KBM-7 (cell line): Measurements from ENCODE around the gene GAREM1.
A peak's percentile ranks its signal among the peaks of the same experiment; 100 is the strongest.
"Not testable (repeated sequence)": the region's sequence is repeated elsewhere in the genome, so short reads cannot be mapped to it uniquely, and the experiment has no call there.

Experiments
- DNase-seq: peaks from one replicate; pipeline ENCODE4 v3.0.0-alpha.2; 2015
- in situ Hi-C: fragments of 300-500 bp; cut with MboI; formaldehyde crosslinking; loops from 2 replicates; pipeline ENCODE4 v1.14.3; 2020; ENCODE audit warnings: low sequenced_read_pairs, low pct_unique_long_range_greater_than_20kb, mixed read lengths

Gene GAREM1

DNA sequence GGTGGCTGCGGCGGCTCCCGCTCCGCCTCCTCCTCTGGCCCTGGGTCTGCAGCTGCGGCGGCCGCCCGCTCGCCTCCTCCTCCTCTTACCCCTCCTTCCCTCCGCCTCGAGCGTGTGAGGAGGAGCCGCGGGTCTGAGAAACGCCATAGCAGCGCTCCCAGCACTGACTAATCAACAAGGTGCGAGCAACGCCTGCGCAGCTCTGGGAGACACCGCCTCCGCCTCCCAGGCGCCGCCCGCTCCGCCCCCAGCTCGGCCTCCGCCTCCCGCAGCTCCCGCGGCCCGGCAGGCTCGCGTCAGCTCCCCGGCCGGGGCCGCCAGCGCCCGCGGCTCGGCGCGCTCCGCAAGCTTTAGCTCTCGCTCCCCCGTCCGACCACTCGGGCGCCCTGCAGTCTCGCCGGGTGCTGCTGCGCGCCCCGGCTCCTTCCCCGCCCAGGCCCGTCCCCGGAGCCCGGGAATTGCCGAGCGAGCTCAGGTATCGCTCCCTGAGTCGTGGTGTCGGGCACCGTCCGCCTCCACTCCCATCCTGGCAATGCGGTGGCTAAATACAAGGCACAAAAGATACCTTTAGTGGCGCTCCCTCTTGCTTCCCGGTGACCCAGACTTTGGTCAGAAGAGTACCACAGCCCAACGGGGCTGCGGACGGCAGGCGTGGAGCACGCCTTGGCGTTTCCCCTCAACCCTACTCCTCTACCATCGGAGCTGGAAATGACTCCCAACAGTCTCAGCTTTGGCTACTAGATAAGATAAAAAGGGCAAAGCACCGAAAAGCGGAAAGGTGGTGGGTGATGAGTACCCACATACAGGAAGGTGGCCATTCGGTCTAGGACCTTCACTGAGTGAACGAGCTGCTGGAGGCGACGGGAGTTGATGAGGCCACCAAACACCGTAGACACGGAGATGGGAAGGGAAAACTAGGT is at the start of gene GAREM1:
Gene GAREM1, minus strand, starts transcription at position 169 of the 920 bp plus-strand sequence. CDS start 454 bp downstream, outside the sequence.
- in situ Hi-C loops, result no loop called here
- peak; percentile 93 for DNase-seq

DNA sequence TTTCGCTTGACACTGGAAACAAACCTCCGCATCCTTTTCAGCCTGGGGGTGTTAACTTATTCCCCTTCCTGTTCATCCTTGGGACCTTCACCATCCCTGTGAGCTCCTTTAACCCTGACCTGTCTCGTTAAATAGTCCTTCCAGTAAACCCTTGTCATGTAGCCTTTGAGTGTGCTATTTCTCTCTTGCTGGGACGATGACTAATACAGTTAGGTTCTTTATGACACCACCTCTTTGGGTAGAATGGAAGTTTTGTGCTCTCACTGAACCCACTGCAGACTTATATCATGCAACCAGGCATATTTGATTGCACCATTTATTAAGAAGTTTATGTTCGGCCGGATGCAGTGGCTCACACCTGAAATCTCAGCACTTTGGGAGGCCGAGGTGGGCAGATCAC is 40.5 kb upstream of the GAREM1 start:
- in situ Hi-C loops, result no loop called here
- no peak for DNase-seq

DNA sequence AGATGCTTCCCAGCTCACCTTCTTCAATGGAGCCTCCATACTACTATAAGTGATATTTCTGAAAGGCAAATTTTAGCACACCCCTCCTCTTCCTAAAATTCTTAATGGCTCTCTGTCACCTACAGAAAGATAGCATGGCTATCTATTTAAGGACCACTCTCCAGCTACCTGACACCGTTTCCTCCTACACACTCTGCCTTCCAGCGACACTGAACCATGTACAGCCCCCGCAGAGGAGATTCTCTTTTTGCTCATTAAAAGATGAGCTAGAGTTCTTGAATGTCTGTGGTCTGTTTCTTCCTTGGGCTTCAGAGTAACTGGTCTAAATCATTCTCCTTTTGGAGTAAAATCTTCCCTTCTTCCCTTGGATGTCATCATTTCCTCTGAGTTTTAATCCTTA is 38.4 kb upstream of the GAREM1 start:
- in situ Hi-C loops, result no loop called here
- DNase-seq, result no peak

DNA sequence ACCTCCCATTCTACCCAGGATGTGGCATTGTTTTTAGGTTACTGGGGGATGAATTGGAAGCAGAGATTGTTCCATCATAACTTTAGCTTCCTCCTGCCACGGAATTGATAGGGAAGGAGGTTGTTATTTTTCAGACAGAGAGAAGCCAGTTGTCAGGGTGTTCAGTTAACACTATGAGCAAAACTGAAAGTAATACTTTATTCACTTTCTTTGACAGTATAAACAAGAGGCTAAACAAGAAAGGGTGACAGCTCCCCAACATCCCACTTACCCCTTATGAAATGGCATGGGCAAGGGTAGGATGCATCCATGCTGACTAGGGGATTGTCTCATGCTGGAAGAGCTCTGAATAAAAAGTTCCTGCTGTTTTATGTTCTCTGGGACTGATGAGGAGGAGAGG is 36.4 kb upstream of the GAREM1 start:
- in situ Hi-C loops, result no loop called here

DNA sequence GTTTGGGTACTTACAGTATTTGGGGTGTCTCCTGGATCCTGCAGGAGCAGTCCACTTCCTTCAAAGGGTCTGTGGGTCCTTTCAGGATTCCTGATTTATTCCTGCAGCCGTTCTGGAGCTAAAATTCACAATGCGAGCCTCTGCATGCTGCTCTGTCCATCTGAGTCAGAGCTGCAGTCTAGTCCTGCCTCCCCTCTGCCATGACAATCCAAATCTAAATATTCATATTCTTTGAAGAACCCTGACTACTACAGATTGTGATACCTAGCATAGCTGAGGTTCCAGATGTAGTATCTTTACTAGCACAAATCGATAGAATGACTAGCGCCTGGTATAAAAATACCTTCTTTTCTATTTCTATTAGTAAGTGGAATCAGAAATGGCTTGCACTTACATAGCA is 31.3 kb upstream of the GAREM1 start:
- in situ Hi-C loops, result no loop called here
- no peak for DNase-seq

More for the DNA sequence above, 36.4 kb upstream of the GAREM1 start:
- no peak for DNase-seq

DNA sequence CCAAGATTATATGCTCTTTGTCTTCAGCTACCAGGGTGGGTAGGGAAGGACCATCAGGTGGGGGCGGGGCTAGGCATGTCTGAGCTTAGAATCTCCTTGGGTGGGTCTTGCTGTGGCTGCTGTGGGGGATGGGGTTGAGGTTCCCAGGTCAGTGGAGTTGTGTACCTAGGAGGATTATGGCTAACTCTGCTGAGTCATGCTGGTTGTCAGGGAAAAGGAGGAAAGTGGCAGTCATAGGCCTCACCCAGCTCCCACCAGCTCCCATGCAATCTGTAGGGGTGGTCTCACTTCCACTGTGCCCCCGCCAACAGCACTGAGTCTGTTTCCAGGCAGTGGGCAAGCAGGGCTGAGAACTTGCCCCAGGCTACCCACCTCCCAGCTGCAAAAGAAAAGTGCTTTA is 30.6 kb upstream of the GAREM1 start:
- in situ Hi-C loops, DNase-seq: not testable (repeated sequence)

DNA sequence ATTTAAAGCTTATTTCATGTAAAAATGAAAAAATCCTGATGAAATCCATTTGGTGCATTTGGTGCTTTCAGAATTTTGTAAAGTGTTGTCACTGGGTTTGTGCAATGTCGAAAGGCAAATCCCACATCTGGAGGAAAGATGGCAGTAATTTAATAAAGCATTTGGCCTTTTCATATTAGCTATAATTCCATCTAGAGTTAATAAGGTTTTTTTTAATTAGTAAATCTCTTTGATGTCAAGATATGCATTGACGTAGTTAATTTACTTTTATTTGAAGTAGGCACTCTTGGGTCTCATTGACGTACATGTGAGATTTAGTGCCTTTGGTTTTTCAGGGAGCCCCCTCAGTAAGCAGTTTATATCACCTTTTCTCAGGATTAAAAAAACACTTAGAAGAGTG is 12.3 kb upstream of the GAREM1 start:
- in situ Hi-C loops, result no loop called here
- no peak for DNase-seq

DNA sequence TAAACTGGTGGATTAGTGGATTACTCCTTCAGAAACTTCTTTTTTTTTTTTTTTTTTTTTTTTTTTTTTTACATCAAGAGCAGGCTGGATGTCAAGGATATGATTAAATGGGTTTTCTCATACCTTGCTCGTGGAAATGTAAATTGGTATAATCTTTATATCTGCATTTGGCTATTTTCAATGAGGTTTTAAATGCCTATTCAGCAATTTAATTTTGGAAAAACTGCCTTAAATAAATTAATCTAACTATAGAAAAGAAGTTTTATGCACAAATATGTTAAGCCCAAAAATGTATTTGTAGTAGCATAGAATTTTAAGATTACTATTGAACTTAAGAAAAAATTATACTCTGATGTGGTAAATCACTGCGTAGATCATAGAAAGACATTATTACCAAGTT is 11.4 kb upstream of the GAREM1 start:
- in situ Hi-C loops, result no loop called here
- no peak for DNase-seq

DNA sequence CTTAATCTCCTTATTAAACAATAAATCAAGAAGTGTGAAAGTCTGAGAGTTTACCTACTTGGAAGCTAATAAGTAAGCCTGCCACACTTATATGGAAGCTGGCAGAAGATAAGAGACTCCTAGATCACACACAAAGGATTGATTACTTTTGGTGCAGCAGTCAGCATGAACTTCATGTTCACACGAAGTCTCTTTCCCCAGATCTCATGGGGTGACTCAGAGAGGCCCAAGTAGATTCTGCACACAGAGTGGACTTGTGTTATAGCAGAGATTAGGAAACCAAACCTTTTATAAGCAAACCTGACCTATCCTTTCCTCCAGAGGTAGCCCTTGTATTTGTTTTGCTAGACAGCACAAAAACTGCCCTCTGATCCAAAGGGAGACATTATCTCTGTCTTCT is 9.9 kb upstream of the GAREM1 start:
- no peak for DNase-seq
- in situ Hi-C loops, result no loop called here

DNA sequence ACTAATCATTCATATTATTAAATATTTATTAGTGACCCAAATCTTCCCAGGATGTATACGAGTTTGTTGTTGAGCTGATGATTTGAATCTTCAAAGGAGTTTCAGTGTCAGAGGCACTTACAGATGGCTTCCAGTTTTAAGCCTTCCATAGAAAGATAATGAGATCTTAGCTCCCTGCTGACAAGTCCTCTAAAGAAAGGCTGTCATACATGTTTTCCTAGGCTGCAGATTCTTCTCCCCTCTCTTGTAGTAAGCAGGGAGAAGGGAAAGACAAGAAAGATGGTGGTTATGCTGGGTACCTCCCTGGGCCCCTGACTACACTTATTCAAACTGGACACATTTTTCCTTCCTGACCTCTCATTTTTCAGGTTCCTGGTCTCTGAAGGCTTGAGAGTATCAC is 8.1 kb upstream of the GAREM1 start:
- no peak for DNase-seq
- in situ Hi-C loops, result no loop called here

DNA sequence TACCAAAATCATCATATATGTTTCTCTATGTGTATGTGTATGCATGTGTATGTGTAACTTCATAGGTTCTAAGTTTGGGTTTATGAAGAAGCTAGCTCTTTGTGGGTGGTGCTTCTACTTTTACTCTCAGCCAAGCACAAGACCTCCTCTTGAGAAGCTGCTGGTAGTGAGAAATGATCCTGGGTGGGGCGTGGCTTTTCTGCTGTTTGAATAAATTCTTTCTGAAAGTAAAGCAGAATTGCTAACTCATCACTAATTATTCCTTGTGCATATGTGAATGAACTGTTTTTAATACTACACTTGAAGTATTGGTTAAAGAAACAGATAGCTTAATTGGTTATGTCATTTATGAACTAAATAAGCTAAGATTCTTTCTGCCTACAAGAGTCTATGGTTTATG is 7.6 kb upstream of the GAREM1 start:
- in situ Hi-C loops, result no loop called here
- DNase-seq, result no peak

DNA sequence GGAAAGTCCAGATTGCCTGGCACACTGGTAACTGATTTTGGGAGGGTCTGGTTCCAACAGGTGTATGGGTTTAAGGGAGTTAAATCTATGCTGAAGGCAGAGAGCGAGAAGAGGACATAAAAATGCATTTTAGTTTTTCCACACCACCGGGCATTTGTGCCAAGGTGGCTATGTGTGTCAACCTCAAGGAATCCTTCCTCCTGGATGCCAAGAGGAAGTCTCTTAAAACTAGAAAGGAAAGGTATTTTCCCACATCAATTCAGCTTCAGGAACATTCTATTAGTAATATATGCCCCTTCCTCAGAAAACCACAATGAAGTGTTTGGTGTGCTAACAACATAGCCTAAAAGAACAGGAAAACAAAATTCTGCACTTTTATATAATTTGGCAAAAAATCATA is 5.4 kb upstream of the GAREM1 start:
- no peak for DNase-seq
- in situ Hi-C loops, result no loop called here

DNA sequence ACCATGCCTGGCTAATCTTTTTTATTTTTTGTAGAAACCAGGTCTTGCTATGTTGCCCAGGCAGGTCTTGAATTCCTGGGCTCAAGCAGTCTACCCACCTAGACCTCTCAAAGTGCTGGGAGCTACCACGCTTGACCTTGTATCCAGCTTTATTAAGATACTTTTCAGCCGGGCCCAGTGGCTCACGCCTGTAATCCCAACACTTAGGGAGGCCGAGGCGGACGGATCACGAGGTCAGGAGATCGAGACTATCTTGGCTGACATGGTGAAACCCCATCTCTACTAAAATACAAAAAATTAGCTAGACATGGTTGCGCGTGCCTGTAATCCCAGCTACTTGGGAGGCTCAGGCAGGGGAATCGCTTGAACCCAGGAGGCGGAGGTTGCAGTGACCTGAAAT is 4.4 kb upstream of the GAREM1 start:
- DNase-seq, in situ Hi-C loops: not testable (repeated sequence)

DNA sequence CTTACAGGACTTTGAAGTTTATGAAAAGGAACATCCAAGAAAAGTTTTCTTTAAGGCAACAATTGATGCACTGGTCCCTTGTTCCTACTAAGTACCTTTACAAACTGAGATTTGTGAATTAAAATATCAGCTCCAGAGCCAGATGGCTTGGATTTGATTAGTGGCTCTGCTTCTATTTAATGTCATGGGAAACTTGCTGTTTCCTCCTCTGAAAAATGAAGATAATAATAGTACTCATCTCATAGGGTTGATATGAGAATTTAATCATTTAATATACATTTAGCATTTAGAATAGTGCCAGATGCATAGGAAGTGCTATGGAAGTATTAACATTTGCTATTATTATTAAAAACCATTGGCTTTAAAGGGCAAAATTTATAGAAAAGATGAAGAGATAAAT is 2.6 kb upstream of the GAREM1 start:
- in situ Hi-C loops, result no loop called here

DNA sequence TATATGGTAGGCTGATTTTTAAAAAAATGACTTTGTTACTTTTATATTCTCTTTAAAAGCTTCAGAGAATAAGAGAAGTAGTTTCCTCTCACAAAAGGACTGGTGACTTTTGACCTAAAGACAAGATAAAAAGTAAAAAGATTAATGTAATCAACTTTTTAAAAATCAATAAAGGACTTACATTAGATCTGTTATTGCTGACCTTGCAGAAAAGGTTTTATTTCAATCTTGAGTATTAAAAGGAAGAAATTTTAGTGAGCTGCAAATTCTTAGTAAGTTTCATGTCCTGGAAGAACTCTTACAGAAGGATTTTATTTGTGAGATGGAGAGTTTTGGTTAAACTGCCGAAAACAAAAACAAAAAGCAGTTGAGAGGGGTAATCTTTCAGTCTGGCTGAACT is 2.2 kb upstream of the GAREM1 start:
- in situ Hi-C loops, result no loop called here

More for the DNA sequence above, 2.6 kb upstream of the GAREM1 start:
- DNase-seq, result no peak

DNA sequence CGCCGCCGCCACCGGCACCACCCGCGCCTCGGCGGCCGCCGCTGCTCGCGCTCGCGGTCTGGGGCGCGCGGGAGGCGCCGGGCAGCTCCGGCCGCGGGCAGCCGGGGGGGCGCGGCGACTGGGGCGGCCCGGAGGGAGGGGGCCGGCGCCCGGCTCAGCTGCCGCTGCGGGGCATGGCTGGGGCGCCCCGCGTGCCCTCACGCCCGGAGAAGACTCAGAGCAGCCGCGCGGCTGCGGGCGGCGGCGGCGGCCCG is 295 bp downstream of the GAREM1 start:
- in situ Hi-C loops, result no loop called here
- no peak for DNase-seq

More for the DNA sequence above, 2.2 kb upstream of the GAREM1 start:
- no peak for DNase-seq

DNA sequence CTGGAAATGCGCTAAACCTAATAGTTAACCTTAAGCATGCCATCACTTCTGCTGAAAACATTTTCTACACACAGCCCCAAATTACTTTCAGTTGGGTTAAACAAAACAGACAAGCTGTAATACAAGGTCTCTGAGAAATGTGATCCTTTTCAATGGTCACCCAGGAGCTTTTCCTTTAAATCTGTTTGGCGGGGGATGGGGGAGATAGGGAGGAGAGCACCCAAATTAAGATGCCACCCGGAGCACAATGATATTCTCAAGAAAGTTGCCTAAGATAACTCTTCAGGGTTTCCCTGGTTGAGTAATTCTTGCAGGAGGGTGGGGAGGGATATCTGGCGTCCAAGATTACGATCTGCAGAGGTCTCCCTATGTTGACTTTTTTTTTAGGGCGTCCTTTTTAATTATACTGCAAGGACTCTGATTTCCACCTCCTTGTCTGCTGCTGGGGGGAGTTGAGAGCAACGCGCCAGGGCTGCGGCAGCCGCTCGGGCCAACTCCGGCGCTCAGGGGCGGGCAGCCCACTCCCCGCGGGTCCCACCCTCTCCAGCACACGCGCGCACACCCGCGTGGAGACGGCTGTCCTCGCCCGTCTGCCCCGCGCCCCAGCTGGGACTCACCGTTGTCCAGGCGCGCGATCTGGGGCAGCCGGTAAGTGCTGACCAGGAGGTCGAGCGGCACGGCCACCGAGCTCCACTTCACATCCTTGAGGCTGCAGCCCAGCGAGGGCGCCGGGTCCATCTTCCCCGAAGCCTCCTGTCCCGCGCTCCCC is 807 bp downstream of the GAREM1 start:
- DNase-seq, result peak; percentile 23
- in situ Hi-C loops, result no loop called here

DNA sequence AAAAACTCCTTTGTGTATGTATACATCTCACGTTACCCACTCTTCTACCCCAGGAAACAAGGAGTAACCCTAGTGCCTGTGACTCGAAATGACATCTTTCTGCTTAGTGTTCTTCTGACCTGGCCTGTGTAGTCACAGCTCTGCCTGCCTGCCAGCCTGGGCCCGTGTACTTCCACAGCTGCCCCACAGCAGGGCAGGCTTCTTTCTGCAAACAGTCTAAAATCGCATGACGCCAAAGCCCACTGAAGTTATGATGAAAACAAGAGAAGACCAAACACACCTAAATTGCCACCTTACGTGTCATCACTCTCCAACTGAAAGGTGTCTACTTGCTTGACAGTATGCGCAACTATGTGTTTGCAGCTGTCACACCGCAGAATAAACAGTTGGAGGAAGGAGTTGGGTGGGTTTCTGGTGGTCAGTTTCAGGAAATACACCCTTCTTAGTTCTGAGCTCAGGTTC is 1.5 kb downstream of the GAREM1 start:
- in situ Hi-C loops, result no loop called here
- peak; percentile 20 for DNase-seq

DNA sequence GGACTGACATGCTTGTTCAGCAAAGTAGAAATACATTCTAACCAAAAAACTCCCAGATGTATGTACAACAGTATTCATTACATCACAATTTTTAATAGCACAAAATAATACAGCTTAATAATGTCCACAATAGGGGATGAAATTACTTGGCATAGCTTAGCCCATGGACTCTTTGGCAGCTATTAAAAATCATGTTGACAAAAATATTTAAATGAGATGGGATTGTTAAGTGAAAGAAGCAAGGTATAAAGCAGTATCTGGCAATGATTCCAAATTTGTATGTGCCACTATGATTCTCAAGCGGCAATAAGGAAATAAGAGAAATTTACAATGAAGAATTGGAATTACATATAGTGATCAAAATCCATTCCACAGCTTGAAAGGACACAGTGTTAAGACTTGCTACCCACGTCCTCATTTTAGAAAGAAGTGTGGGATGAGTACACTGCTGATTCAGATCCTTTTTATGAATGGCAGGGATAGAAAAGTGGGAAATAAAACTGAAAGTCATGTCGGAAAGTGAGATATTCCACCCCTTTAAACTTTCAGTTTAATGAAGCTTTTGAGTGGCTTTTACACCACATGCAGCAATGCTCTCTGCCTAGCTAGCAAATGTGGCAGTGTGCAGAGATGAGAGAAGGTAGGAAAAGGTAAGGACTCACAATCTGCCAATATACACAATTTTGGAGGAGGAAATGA is 2.4 kb downstream of the GAREM1 start:
- in situ Hi-C loops, result no loop called here
- no peak for DNase-seq

DNA sequence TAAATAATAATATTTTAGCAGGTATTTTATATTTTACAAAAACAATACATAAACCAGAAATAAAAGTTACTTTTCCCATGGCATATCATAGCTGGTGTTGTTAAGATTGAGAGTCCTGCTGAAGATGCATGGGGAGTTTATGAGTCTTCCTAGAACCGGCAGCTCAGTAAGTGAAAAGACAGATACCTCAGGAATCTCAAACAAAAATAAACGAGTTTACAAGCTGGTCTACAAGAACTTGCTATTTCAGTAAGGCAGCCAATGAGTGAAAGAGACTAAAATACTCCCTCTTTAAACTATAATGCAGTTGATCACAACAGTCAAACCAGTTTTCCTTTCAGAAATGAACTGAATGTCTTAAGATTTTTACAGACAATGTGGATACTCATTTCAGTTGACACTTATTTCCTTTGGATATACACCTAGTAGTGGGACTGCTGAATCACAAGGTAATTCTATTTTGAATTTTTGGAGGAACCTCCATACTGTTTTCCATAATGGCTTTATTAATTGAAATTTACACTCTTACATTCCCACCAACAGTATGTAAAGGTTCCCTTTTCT is 8.9 kb downstream of the GAREM1 start:
- no peak for DNase-seq
- in situ Hi-C loops, result no loop called here
